Activated T-helper 17 cell treated with anti-CD3 and anti-CD28 coated beads, Interleukin-2, amount 50 U/mL, for 72 hours (primary cell): ENCODE data around the gene EIF2B1. TPM values are rescaled to one million over a fixed set of nuclear protein-coding genes. Genes with fewer than 3 reads are reported as not detected.

Experiments used
- total RNA-seq, 2 donors: library from RNA; stranded (reverse); gene quantifications; one replicate each; pipeline ENCODE4 v1.2.3, GENCODE V29; 2022

Gene EIF2B1
- total RNA-seq, 2 donors from 2014 or later = 51.6 to 91.4 TPM

Other genes starting within 250 kb of the EIF2B1 start
- 10 to 100 TPM; 48.9 to 67.2 TPM for gene KMT5A, start 249.6 kb downstream of the EIF2B1 start, total RNA-seq
- gene RILPL2, start 197.0 kb downstream of the EIF2B1 start, total RNA-seq = 10 to 100 TPM; 12.3 to 12.6 TPM
- gene SNRNP35, start 175.5 kb downstream of the EIF2B1 start, total RNA-seq = 10 to 100 TPM; 23.5 to 31.4 TPM
- gene RILPL1, start 100.0 kb downstream of the EIF2B1 start, total RNA-seq = 1 to 10 TPM; 3.2 to 3.5 TPM
- 100 to 1,000 TPM; 107 to 177 TPM for gene TMED2, start 49.1 kb downstream of the EIF2B1 start, total RNA-seq
- 10 to 100 TPM; 28.8 to 51.6 TPM for gene DDX55, start 31.6 kb downstream of the EIF2B1 start, total RNA-seq
- 10 to 100 TPM; 38.3 to 67.4 TPM for gene GTF2H3, start 143 bp upstream of the EIF2B1 start, total RNA-seq
- gene TCTN2, start 37.4 kb upstream of the EIF2B1 start, total RNA-seq = 1 to 10 TPM; 5.6 to 6.3 TPM
- 10 to 100 TPM; 65.8 to 70.3 TPM for gene ATP6V0A2, start 78.7 kb upstream of the EIF2B1 start, total RNA-seq
- under 1 TPM; 0.26 to 0.30 TPM for gene DNAH10, start 128.6 kb upstream of the EIF2B1 start, total RNA-seq